HepG2 (cell line): Measurements from ENCODE around the gene CTRB2. TPM values are rescaled to one million over a fixed set of nuclear protein-coding genes. Genes with fewer than 3 reads are reported as not detected.

Source experiments
- BRD4 ChIP-seq: sonication (generic); formaldehyde crosslinking; IDR thresholded peaks from 2 replicates; pipeline ENCODE4 v1.4.0; 2020; ENCODE audit warnings: missing genetic modification reagents
- CREB1 ChIP-seq, 2 experiments: fragments of 450-650 bp in 1 of 2; IDR thresholded peaks; 2 replicates each; pipeline ENCODE4 v1.6.1; 2016 to 2017; ENCODE audit warnings: control low read depth in 1 of 2, mild to moderate bottlenecking in 1 of 2, missing compliant biosample characterization in 1 of 2, missing genetic modification characterization in 1 of 2
- GATAD1 ChIP-seq: IDR thresholded peaks from 2 replicates; pipeline ENCODE4 v1.6.1; 2016; ENCODE audit warnings: missing genetic modification reagents, missing compliant biosample characterization
- HOMEZ ChIP-seq: IDR thresholded peaks from 2 replicates; pipeline ENCODE4 v1.6.1; 2016; ENCODE audit warnings: low read depth
- JUND ChIP-seq: sonication (generic); formaldehyde crosslinking; IDR thresholded peaks from 2 replicates; pipeline ENCODE4 v1.8.0; 2022; ENCODE audit warnings: mild to moderate bottlenecking, missing genetic modification reagents
- KDM3A ChIP-seq: IDR thresholded peaks from 2 replicates; pipeline ENCODE4 v1.6.1; 2018; ENCODE audit warnings: low read depth, missing compliant biosample characterization
- MAF1 ChIP-seq: sonication (generic); formaldehyde crosslinking; IDR thresholded peaks from 2 replicates; pipeline ENCODE4 v1.5.0; 2020; ENCODE audit warnings: missing genetic modification reagents, borderline replicate concordance
- MED13 ChIP-seq: sonication (generic); formaldehyde crosslinking; IDR thresholded peaks from 2 replicates; pipeline ENCODE4 v1.5.0; 2020; ENCODE audit warnings: missing genetic modification reagents
- POGZ ChIP-seq: sonication (generic); formaldehyde crosslinking; IDR thresholded peaks from 2 replicates; pipeline ENCODE4 v1.4.0; 2020; ENCODE audit warnings: mild to moderate bottlenecking, missing genetic modification reagents
- TBX3 ChIP-seq: fragments of 450-650 bp; IDR thresholded peaks from 2 replicates; pipeline ENCODE4 v1.6.1; 2017; ENCODE audit warnings: antibody characterized with exemption, mild to moderate bottlenecking, inconsistent platforms, borderline replicate concordance
- WIZ ChIP-seq: sonication (generic); formaldehyde crosslinking; IDR thresholded peaks from 2 replicates; pipeline ENCODE4 v1.5.1; 2020; ENCODE audit warnings: mild to moderate bottlenecking, missing genetic modification reagents
- YEATS4 ChIP-seq: sonication (generic); formaldehyde crosslinking; IDR thresholded peaks from 2 replicates; pipeline ENCODE4 v1.4.0; 2020; ENCODE audit warnings: missing genetic modification reagents, borderline replicate concordance
- ZFY ChIP-seq: sonication (generic); formaldehyde crosslinking; IDR thresholded peaks from 2 replicates; pipeline ENCODE4 v1.4.0; 2020; ENCODE audit warnings: missing genetic modification reagents
- ZNF10 ChIP-seq: sonication (generic); formaldehyde crosslinking; IDR thresholded peaks from 2 replicates; pipeline ENCODE4 v1.4.0; 2020; ENCODE audit warnings: mild to moderate bottlenecking, low read depth, missing genetic modification reagents, borderline replicate concordance
- ZNF468 ChIP-seq: sonication (generic); formaldehyde crosslinking; IDR thresholded peaks from 2 replicates; pipeline ENCODE4 v1.8.0; 2022; ENCODE audit warnings: mild to moderate bottlenecking, moderate library complexity, missing genetic modification reagents
- ZNF496 ChIP-seq: sonication (generic); formaldehyde crosslinking; IDR thresholded peaks from 2 replicates; pipeline ENCODE4 v1.8.1; 2023; ENCODE audit warnings: mild to moderate bottlenecking, moderate library complexity, missing genetic modification reagents; ENCODE audit not compliant: insufficient replicate concordance
- ZNF576 ChIP-seq: sonication (generic); formaldehyde crosslinking; IDR thresholded peaks from 2 replicates; pipeline ENCODE4 v1.4.0; 2020; ENCODE audit warnings: mild to moderate bottlenecking, missing genetic modification reagents
- ZNF589 ChIP-seq: sonication (generic); formaldehyde crosslinking; conservative IDR thresholded peaks from 2 replicates; pipeline ENCODE4 v1.8.0; 2022; ENCODE audit warnings: mild to moderate bottlenecking, moderate library complexity, missing genetic modification reagents
- ZNF660 ChIP-seq: sonication (generic); formaldehyde crosslinking; IDR thresholded peaks from 2 replicates; pipeline ENCODE4 v1.5.1; 2020; ENCODE audit warnings: mild to moderate bottlenecking, low read depth, missing genetic modification reagents, borderline replicate concordance
- ZNF768 ChIP-seq: sonication (generic); formaldehyde crosslinking; IDR thresholded peaks from 2 replicates; pipeline ENCODE4 v1.4.0; 2020; ENCODE audit warnings: missing genetic modification reagents
- ZNF777 ChIP-seq: sonication (generic); formaldehyde crosslinking; IDR thresholded peaks from 2 replicates; pipeline ENCODE4 v1.4.0; 2020; ENCODE audit warnings: missing genetic modification reagents
- polyA plus RNA-seq, 8 experiments: library from polyadenylated mRNA; depleted of rRNA in 3 of 8; stranded (reverse) in 7 of 8; unstranded in 1 of 8; fragments of >200 nt; fragmentation: Illumina TruSeq in 4 of 8; extraction: Trizol in 4 of 8; gene quantifications; 2 replicates each; pipeline versions ENCODE4 v1.2.1 to v1.2.3, GENCODE V29; 2011 to 2016; ENCODE audit warnings: low read depth in 4 of 8, missing spikeins in 1 of 8, mixed read lengths in 1 of 8; ENCODE audit not compliant: insufficient read depth in 1 of 8
- total RNA-seq, 5 experiments: library from RNA; depleted of rRNA; stranded (reverse); fragments of >200 nt; fragmentation: Illumina TruSeq; extraction: Trizol; gene quantifications; 2 replicates each; pipeline ENCODE4 v1.2.3, GENCODE V29; 2016; ENCODE audit warnings: low read depth in 1 of 5
- TF ChIP-seq, protein P1 (sequence below): sonication (generic); formaldehyde crosslinking; IDR thresholded peaks from 2 replicates; pipeline ENCODE4 v1.4.0; 2020; ENCODE audit warnings: mild to moderate bottlenecking, missing genetic modification reagents
- TF ChIP-seq, protein P2 (sequence below): sonication (generic); formaldehyde crosslinking; IDR thresholded peaks from 2 replicates; pipeline ENCODE4 v1.4.0; 2020; ENCODE audit warnings: missing genetic modification reagents

The CTRB2 gene
- total and polyA plus RNA-seq, 2 of the 13 experiments (the other 11 are each of a cell fraction or from before 2014, with no cell fraction given), result 0.13 TPM; not detected in 1

DNA sequence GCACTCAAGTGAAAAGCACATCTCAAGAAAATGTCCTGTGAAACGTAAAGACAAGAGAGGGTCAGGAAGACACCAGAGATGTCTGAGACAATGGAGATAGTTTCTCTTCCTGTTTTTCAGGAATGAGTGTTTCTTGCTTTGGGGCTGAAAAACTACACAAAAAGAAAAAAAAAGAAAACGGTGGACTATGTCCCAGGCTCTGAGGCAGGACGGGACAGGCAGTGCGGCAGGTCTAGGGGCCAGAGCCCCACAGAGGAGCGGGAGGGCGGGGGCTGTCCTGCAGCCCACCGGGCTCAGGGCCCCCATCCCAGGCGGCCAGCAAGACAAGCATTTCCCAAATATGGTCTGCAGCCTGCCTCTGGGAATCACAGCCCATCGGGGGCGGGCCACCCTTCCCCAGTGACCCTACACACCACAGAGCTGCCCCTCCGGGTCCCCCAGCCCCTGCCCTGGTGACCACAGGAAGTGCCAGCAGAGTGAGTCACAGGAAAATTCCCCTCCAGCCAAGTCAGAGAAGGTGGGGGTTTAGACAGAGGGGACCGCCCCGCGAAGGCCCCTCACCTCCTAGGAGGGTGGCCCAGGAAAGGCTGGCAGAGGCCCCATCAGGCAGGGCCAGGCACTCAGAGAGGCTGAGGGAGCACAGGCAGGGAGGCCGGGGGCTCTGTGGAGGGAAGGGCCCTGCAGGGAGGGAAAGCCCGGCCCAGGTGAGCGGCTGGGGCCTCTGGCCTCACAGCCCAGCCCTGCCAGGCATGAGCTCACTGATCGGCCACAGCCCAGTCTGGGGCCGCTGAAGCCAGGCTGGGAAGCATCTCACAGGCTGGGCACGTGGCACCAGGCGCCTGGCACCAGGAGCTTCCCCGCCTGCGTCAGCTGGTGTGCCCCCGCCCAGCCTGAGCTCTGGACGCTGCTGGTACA is 38.1 kb upstream of the CTRB2 start (continued):
- TF ChIP-seq TBX3 (peak; percentile 79; the same call in 1 of the 2 replicates), POGZ (CRISPR knock-in tag) (peak; percentile 96), ZNF10 (CRISPR knock-in tag) (no peak), ZNF468 (CRISPR knock-in tag) (no peak), KDM3A (peak; percentile 98), MAF1 (CRISPR knock-in tag) (no peak), ZNF777 (CRISPR knock-in tag) (0 out of 2 replicates have a peak, but pooled peaks have one; percentile 22), ZNF589 (CRISPR knock-in tag) (no peak), MED13 (CRISPR knock-in tag) (peak; percentile 95), JUND (CRISPR knock-in tag) (peak; percentile 100), WIZ (CRISPR knock-in tag) (no peak), YEATS4 (CRISPR knock-in tag) (peak; percentile 88), GATAD1 (CRISPR knock-in tag) (peak; percentile 69; the same call in 1 of the 2 replicates), ZNF768 (CRISPR knock-in tag) (no peak; the same call in 1 of the 2 replicates), ZNF660 (CRISPR knock-in tag) (peak; percentile 56; the same call in 1 of the 2 replicates), CREB1 (IDR thresholded peaks at IDR 0.05) (peak; percentile 12; the same call in 1 of the 2 replicates), CREB1 (CRISPR knock-in tag; IDR thresholded peaks at IDR 0.05) (no peak), BRD4 (no peak), ZNF496 (CRISPR knock-in tag) (no peak), HOMEZ (CRISPR knock-in tag) (no peak), ZNF576 (CRISPR knock-in tag) (peak; percentile 92; the same call in 1 of the 2 replicates), ZFY (CRISPR knock-in tag) (peak; percentile 93)
- TF ChIP-seq, protein P1, sequence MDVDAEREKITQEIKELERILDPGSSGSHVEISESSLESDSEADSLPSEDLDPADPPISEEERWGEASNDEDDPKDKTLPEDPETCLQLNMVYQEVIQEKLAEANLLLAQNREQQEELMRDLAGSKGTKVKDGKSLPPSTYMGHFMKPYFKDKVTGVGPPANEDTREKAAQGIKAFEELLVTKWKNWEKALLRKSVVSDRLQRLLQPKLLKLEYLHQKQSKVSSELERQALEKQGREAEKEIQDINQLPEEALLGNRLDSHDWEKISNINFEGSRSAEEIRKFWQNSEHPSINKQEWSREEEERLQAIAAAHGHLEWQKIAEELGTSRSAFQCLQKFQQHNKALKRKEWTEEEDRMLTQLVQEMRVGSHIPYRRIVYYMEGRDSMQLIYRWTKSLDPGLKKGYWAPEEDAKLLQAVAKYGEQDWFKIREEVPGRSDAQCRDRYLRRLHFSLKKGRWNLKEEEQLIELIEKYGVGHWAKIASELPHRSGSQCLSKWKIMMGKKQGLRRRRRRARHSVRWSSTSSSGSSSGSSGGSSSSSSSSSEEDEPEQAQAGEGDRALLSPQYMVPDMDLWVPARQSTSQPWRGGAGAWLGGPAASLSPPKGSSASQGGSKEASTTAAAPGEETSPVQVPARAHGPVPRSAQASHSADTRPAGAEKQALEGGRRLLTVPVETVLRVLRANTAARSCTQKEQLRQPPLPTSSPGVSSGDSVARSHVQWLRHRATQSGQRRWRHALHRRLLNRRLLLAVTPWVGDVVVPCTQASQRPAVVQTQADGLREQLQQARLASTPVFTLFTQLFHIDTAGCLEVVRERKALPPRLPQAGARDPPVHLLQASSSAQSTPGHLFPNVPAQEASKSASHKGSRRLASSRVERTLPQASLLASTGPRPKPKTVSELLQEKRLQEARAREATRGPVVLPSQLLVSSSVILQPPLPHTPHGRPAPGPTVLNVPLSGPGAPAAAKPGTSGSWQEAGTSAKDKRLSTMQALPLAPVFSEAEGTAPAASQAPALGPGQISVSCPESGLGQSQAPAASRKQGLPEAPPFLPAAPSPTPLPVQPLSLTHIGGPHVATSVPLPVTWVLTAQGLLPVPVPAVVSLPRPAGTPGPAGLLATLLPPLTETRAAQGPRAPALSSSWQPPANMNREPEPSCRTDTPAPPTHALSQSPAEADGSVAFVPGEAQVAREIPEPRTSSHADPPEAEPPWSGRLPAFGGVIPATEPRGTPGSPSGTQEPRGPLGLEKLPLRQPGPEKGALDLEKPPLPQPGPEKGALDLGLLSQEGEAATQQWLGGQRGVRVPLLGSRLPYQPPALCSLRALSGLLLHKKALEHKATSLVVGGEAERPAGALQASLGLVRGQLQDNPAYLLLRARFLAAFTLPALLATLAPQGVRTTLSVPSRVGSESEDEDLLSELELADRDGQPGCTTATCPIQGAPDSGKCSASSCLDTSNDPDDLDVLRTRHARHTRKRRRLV (CRISPR knock-in tag), result peak; percentile 95
- TF ChIP-seq, protein P2, sequence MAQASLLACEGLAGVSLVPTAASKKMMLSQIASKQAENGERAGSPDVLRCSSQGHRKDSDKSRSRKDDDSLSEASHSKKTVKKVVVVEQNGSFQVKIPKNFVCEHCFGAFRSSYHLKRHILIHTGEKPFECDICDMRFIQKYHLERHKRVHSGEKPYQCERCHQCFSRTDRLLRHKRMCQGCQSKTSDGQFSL (CRISPR knock-in tag), result no peak; the same call in 1 of the 2 replicates
